PFSK-1 (cell line): ENCODE results near the gene MYH15.

ENCODE experiments used
- FOXP2 ChIP-seq: optimal IDR thresholded peaks from 2 replicates; pipeline ENCODE3; 2011; ENCODE audit warnings: borderline replicate concordance, control low read depth, inconsistent platforms; ENCODE audit not compliant: insufficient read depth; ENCODE audit errors: extremely low read length, extremely low read depth
- POLR2AphosphoS5 ChIP-seq: IDR thresholded peaks from 2 replicates; pipeline ENCODE4 v1.6.1; 2012; ENCODE audit warnings: low read depth, mild to moderate bottlenecking, control low read depth, low read length, moderate library complexity
- REST ChIP-seq, 2 experiments: IDR thresholded peaks; 2 replicates each; pipeline versions ENCODE4 v1.6.1 to v1.8.0; 2011 to 2012; ENCODE audit warnings: low read depth in 2 of 2, low read length in 2 of 2, control low read depth in 1 of 2, inconsistent platforms in 1 of 2, mild to moderate bottlenecking in 1 of 2, moderate library complexity in 1 of 2; ENCODE audit not compliant: insufficient read depth in 1 of 2
- SIN3A ChIP-seq: IDR thresholded peaks from 2 replicates; pipeline ENCODE4 v1.6.1; 2012; ENCODE audit warnings: mild to moderate bottlenecking, low read length, moderate library complexity, borderline replicate concordance; ENCODE audit not compliant: insufficient read depth
- TAF1 ChIP-seq: IDR thresholded peaks from 2 replicates; pipeline ENCODE4 v1.6.1; 2012; ENCODE audit warnings: low read length, control low read depth, borderline replicate concordance; ENCODE audit not compliant: insufficient read depth

GRCh38 chr3:108442281-108442680, 68.1 kb downstream of the MYH15 start:
- TF ChIP-seq SIN3A (no peak), REST (IDR thresholded peaks at IDR 0.05; ENCODE audit: insufficient read depth in 1 of 2, low read depth in 2 of 2, low read length in 2 of 2) (no peak), POLR2AphosphoS5 (no peak), TAF1 (no peak), FOXP2 (no peak)
